22Rv1 (cell line): ENCODE data around the gene FAM187B.

ENCODE experiments used
- ZFX ChIP-seq: fragments of 450-650 bp; IDR thresholded peaks from 2 replicates; pipeline ENCODE4 v1.6.1; 2017; ENCODE audit warnings: antibody characterized with exemption, borderline replicate concordance
- TF ChIP-seq, protein P1 (sequence below): fragments of 450-650 bp; IDR thresholded peaks from 2 replicates; pipeline ENCODE4 v1.5.1; 2017; ENCODE audit warnings: mild to moderate bottlenecking

GRCh38 chr19:35226748-35227147 lies 1.8 kb downstream of the FAM187B start:
- TF ChIP-seq, protein P1, sequence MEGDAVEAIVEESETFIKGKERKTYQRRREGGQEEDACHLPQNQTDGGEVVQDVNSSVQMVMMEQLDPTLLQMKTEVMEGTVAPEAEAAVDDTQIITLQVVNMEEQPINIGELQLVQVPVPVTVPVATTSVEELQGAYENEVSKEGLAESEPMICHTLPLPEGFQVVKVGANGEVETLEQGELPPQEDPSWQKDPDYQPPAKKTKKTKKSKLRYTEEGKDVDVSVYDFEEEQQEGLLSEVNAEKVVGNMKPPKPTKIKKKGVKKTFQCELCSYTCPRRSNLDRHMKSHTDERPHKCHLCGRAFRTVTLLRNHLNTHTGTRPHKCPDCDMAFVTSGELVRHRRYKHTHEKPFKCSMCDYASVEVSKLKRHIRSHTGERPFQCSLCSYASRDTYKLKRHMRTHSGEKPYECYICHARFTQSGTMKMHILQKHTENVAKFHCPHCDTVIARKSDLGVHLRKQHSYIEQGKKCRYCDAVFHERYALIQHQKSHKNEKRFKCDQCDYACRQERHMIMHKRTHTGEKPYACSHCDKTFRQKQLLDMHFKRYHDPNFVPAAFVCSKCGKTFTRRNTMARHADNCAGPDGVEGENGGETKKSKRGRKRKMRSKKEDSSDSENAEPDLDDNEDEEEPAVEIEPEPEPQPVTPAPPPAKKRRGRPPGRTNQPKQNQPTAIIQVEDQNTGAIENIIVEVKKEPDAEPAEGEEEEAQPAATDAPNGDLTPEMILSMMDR: no peak
- TF ChIP-seq ZFX: no peak
